HCT116 (cell line): Measurements from ENCODE around the gene CETP. TPM values are rescaled to one million over a fixed set of nuclear protein-coding genes. Genes with fewer than 3 reads are reported as not detected.

ENCODE experiments used
- ATAC-seq: fragments of 200-7000 bp; cut with Tn5 transposase; 2 replicates; pipeline ENCODE4 v1.9.1; 2020; ENCODE audit warnings: mild to moderate bottlenecking, moderate library complexity
- BruUV-seq: library from RNA; stranded (reverse); fragments of 400-500 nt; replicated peaks from 2 replicates; lab custom pipeline; 2021; lab: Mats Ljungman, UMichigan
- CTCF ChIA-PET: fragments of 300-600 bp; sonication (Branson Sonifier 250); formaldehyde crosslinking; loops from one replicate; lab custom pipeline; 2021; ENCODE audit warnings: antibody characterized with exemption; lab: Charles Lee
- POLR2A ChIA-PET: fragments of 300-600, 350-600 bp; sonication (Branson Sonifier 250); formaldehyde crosslinking; loops from one replicate; lab custom pipeline; 2021; ENCODE audit warnings: antibody characterized with exemption; lab: Charles Lee
- RAD21 ChIA-PET, 2 experiments: fragments of 300-600 bp; sonication (Branson Sonifier 250); formaldehyde crosslinking; loops; one replicate each; lab custom pipeline; 2023; ENCODE audit warnings: low total read pairs in 2 of 2; ENCODE audit not compliant: uncharacterized antibody in 2 of 2, unreplicated experiment in 2 of 2, low non-redundant PET in 1 of 2; lab: Charles Lee
- DNase-seq: peaks from one replicate; pipeline ENCODE4 v3.0.0-alpha.2; 2010; ENCODE audit warnings: low read depth, low spot score
- H2AFZ ChIP-seq: fragments of 200-600 bp; shearing (Covaris generic), sonication (generic); 2 replicates; pipeline ENCODE4 v1.6.1; 2017; ENCODE audit warnings: low read depth, mixed run types, mixed read lengths, antibody characterized with exemption, low read length; ENCODE audit not compliant: poor library complexity, severe bottlenecking
- H3K27ac ChIP-seq: 2 replicates; pipeline ENCODE4 v1.5.1; 2012; ENCODE audit warnings: low read depth, low read length
- H3K27me3 ChIP-seq: fragments of 200-600 bp; sonication (generic); 2 replicates; pipeline ENCODE4 v1.6.1; 2016; ENCODE audit warnings: mixed run types, low read length, mixed read lengths; ENCODE audit not compliant: insufficient read depth
- H3K36me3 ChIP-seq, 2 experiments: fragments of 200-500 bp in 1 of 2; fragments of 200-600 bp in 1 of 2; sonication (Bioruptor generic) in 1 of 2; sonication (generic) in 1 of 2; 2 replicates each; pipeline versions ENCODE4 v1.5.1 to v1.6.1; 2014 to 2016; ENCODE audit warnings: low read length in 2 of 2, inconsistent platforms in 1 of 2, mixed read lengths in 1 of 2, mixed run types in 1 of 2; ENCODE audit not compliant: insufficient read depth in 2 of 2, control insufficient read depth in 1 of 2
- H3K4me1 ChIP-seq, 2 experiments: fragments of 200-600 bp in 1 of 2; sonication (generic) in 1 of 2; 2 replicates each; pipeline versions ENCODE4 v1.5.1 to v1.6.1; 2012 to 2017; ENCODE audit warnings: low read length in 2 of 2, inconsistent platforms in 1 of 2, mild to moderate bottlenecking in 1 of 2, mixed read lengths in 1 of 2, mixed run types in 1 of 2, moderate library complexity in 1 of 2; ENCODE audit not compliant: insufficient read depth in 2 of 2, control insufficient read depth in 1 of 2
- H3K4me2 ChIP-seq: fragments of 200-600 bp; sonication (generic); 2 replicates; pipeline ENCODE4 v1.6.1; 2017; ENCODE audit warnings: mixed run types, low read length, mixed read lengths
- H3K4me3 ChIP-seq, 2 experiments: fragments of 200-600 bp in 1 of 2; sonication (generic) in 1 of 2; replicated peaks in 1 of 2; 2 replicates each; pipeline ENCODE4 v1.5.1; 2011 to 2016; ENCODE audit warnings: low read length in 2 of 2, control low read depth in 1 of 2, low read depth in 1 of 2, mild to moderate bottlenecking in 1 of 2, mixed read lengths in 1 of 2, mixed run types in 1 of 2
- H3K79me2 ChIP-seq: fragments of 200-600 bp; sonication (generic); 2 replicates; pipeline ENCODE4 v1.6.1; 2017; ENCODE audit warnings: mild to moderate bottlenecking, mixed run types, low read length, moderate library complexity, mixed read lengths; ENCODE audit not compliant: insufficient read depth
- H3K9ac ChIP-seq: fragments of 200-600 bp; sonication (generic); 2 replicates; pipeline ENCODE4 v1.6.1; 2016; ENCODE audit warnings: low read length, mixed read lengths
- H3K9me2 ChIP-seq: fragments of 200-600 bp; sonication (generic), shearing (Covaris generic); 2 replicates; pipeline ENCODE4 v1.6.1; 2017; ENCODE audit warnings: mixed run types, mild to moderate bottlenecking, moderate library complexity; ENCODE audit not compliant: insufficient read depth
- H3K9me3 ChIP-seq, 2 experiments: fragments of 200-500 bp in 1 of 2; fragments of 200-600 bp in 1 of 2; sonication (Bioruptor generic) in 1 of 2; sonication (generic) in 1 of 2; 2 replicates each; pipeline ENCODE4 v1.6.1; 2014 to 2017; ENCODE audit warnings: low read length in 2 of 2, mixed read lengths in 2 of 2, inconsistent platforms in 1 of 2, low read depth in 1 of 2, mild to moderate bottlenecking in 1 of 2, mixed run types in 1 of 2, moderate library complexity in 1 of 2; ENCODE audit not compliant: control insufficient read depth in 1 of 2, insufficient read depth in 1 of 2
- H4K20me1 ChIP-seq: fragments of 200-600 bp; sonication (generic), shearing (Covaris generic); 2 replicates; pipeline ENCODE4 v1.6.1; 2017; ENCODE audit warnings: mixed run types, mild to moderate bottlenecking, moderate library complexity; ENCODE audit not compliant: insufficient read depth
- CEBPB ChIP-seq: IDR thresholded peaks from 2 replicates; pipeline ENCODE4 v1.6.1; 2012; ENCODE audit warnings: low read depth
- EZH2phosphoT487 ChIP-seq: fragments of 200-600 bp; IDR thresholded peaks from 2 replicates; pipeline ENCODE4 v1.6.1; 2018; ENCODE audit warnings: antibody characterized with exemption, borderline replicate concordance
- MAX ChIP-seq: IDR thresholded peaks from 2 replicates; pipeline ENCODE4 v1.6.1; 2012
- POLR2A ChIP-seq: IDR thresholded peaks from 2 replicates; pipeline ENCODE4 v1.7.0; 2011; ENCODE audit warnings: borderline replicate concordance; ENCODE audit not compliant: insufficient read depth, insufficient read length; ENCODE audit errors: extremely low read depth
- POLR2AphosphoS5 ChIP-seq: IDR thresholded peaks from 2 replicates; pipeline ENCODE4 v1.6.1; 2011; ENCODE audit warnings: mild to moderate bottlenecking, low read depth, low read length, moderate library complexity
- ZBTB33 ChIP-seq: IDR thresholded peaks from 2 replicates; pipeline ENCODE4 v1.6.1; 2011; ENCODE audit warnings: mild to moderate bottlenecking, low read length, moderate library complexity; ENCODE audit not compliant: insufficient replicate concordance; ENCODE audit errors: extremely low read depth
- intact Hi-C: fragments of 100-400 bp; cut with micrococcal nuclease; formaldehyde crosslinking; loops from 2 replicates; pipeline ENCODE4 v1.10.0; 2022
- total RNA-seq: library from RNA; stranded (reverse); gene quantifications from one replicate; pipeline ENCODE4 v1.2.1, GENCODE V29; 2021; ENCODE audit not compliant: unreplicated experiment
- TF ChIP-seq, protein P1 (sequence below), 3 experiments: fragments of 200-600 bp in 1 of 3; sonication (generic) in 1 of 3; IDR thresholded peaks in 2 of 3; conservative IDR thresholded peaks in 1 of 3; 2 replicates each; pipeline ENCODE4 v1.5.1; 2012 to 2017; ENCODE audit warnings: low read depth in 2 of 3, low read length in 2 of 3, antibody characterized with exemption in 1 of 3, borderline replicate concordance in 1 of 3, control low read depth in 1 of 3, mild to moderate bottlenecking in 1 of 3, mixed read lengths in 1 of 3, mixed run types in 1 of 3, moderate library complexity in 1 of 3; ENCODE audit not compliant: insufficient read depth in 1 of 3

Gene CETP
- total RNA-seq, 1 experiment from 2014 or later = not detected

GRCh38 chr16:56915336-56916119 lies 46.2 kb upstream of the CETP start:
- H3K27me3 ChIP-seq = 0 out of 2 replicates have a peak, but pooled peaks cover 7% of the 10 kb centered on the region
- DNase-seq (no peak), ATAC-seq (no peak)
- ChIA-PET CTCF (no interaction called here), POLR2A (interaction anchor here (0.6 to 0.9 kb wide), 2 partner anchors 14 to 16 kb away, joined by 3 to 4 read pairs; partner anchors contain the start of gene HERPUD1), RAD21 (no interaction called here)
- H4K20me1 ChIP-seq = no peaks in the 10 kb centered on the region
- BruUV-seq = no TSS peak
- no peaks in the 10 kb centered on the region for H3K9me3 ChIP-seq
- intact Hi-C loops = no loop called here
- no peak overlapping the region for H3K4me2 ChIP-seq
- H2AFZ ChIP-seq = no peak overlapping the region
- H3K9me2 ChIP-seq = no peaks in the 10 kb centered on the region
- H3K4me1 ChIP-seq = no peaks in the 10 kb centered on the region
- no peak overlapping the region for H3K9ac ChIP-seq
- no peak for TF ChIP-seq MAX
- TF ChIP-seq, protein P1, sequence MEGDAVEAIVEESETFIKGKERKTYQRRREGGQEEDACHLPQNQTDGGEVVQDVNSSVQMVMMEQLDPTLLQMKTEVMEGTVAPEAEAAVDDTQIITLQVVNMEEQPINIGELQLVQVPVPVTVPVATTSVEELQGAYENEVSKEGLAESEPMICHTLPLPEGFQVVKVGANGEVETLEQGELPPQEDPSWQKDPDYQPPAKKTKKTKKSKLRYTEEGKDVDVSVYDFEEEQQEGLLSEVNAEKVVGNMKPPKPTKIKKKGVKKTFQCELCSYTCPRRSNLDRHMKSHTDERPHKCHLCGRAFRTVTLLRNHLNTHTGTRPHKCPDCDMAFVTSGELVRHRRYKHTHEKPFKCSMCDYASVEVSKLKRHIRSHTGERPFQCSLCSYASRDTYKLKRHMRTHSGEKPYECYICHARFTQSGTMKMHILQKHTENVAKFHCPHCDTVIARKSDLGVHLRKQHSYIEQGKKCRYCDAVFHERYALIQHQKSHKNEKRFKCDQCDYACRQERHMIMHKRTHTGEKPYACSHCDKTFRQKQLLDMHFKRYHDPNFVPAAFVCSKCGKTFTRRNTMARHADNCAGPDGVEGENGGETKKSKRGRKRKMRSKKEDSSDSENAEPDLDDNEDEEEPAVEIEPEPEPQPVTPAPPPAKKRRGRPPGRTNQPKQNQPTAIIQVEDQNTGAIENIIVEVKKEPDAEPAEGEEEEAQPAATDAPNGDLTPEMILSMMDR (IDR thresholded peaks at IDR 0.05 in 2 of 3, conservative IDR thresholded peaks at IDR 0.05 in 1 of 3; ENCODE audit: borderline replicate concordance in 1 of 3, insufficient read depth in 1 of 3, low read depth in 2 of 3, low read length in 2 of 3) = no peak
- no peak for TF ChIP-seq POLR2AphosphoS5
- no peak for TF ChIP-seq ZBTB33
- no peak for TF ChIP-seq EZH2phosphoT487
- no peak for TF ChIP-seq CEBPB
- TF ChIP-seq POLR2A = no peak
- TF ChIP-seq, all 23 proteins: peak for 0
- no peaks in the 10 kb centered on the region for H3K79me2 ChIP-seq
- no peak overlapping the region for H3K4me3 ChIP-seq
- no peak overlapping the region for H3K27ac ChIP-seq
- no peaks in the 10 kb centered on the region for H3K36me3 ChIP-seq
